H1 (cell line): ENCODE results near the gene GOLGA6L22. TPM values are rescaled to one million over a fixed set of nuclear protein-coding genes. Genes with fewer than 3 reads are reported as not detected.
"Not testable (repeated sequence)": the region's sequence is repeated elsewhere in the genome, so short reads cannot be mapped to it uniquely, and the experiment has no call there.

Experiments used
- CTCF ChIA-PET: fragments of 300-600 bp; sonication (Branson Sonifier 250); formaldehyde crosslinking; loops from one replicate; lab custom pipeline; 2021; ENCODE audit not compliant: partially characterized antibody; lab: Charles Lee
- POLR2A ChIA-PET: fragments of 300-600 bp; sonication (Branson Sonifier 250); formaldehyde crosslinking; loops from one replicate; lab custom pipeline; 2021; ENCODE audit warnings: inconsistent platforms; ENCODE audit not compliant: partially characterized antibody; lab: Charles Lee
- DNase-seq, 2 experiments: peaks; one replicate each; pipeline versions ENCODE4 v3.0.0 to v3.0.0-alpha.2; 2010 to 2022; ENCODE audit warnings: low spot score in 2 of 2, low read depth in 1 of 2, mixed read lengths in 1 of 2
- FAIRE-seq: peaks from 2 replicates; lab custom pipeline; 2011; peaks lifted over from hg19 to GRCh38; lab: Jason Lieb, UNC
- H2AFZ ChIP-seq: 2 replicates; pipeline ENCODE4 v1.8.1; 2012; ENCODE audit warnings: low read length, inconsistent platforms
- H2AK5ac ChIP-seq: 2 replicates; pipeline ENCODE4 v1.6.1; 2013; ENCODE audit warnings: low read depth, low read length
- H2BK120ac ChIP-seq: replicated peaks from 2 replicates; pipeline ENCODE3; 2013; ENCODE audit warnings: low read depth, low read length, inconsistent platforms
- H2BK12ac ChIP-seq: 2 replicates; pipeline ENCODE4 v1.6.1; 2013; ENCODE audit warnings: low read depth, low read length
- H2BK15ac ChIP-seq: 2 replicates; pipeline ENCODE4 v1.6.1; 2013; ENCODE audit warnings: low read length
- H2BK20ac ChIP-seq: 2 replicates; pipeline ENCODE4 v1.6.1; 2013; ENCODE audit warnings: low read length
- H2BK5ac ChIP-seq: 2 replicates; pipeline ENCODE4 v1.6.1; 2013; ENCODE audit warnings: low read depth, low read length
- H3K14ac ChIP-seq: 2 replicates; pipeline ENCODE4 v1.6.1; 2013; ENCODE audit warnings: inconsistent platforms; ENCODE audit not compliant: insufficient read length
- H3K18ac ChIP-seq: 2 replicates; pipeline ENCODE4 v1.6.1; 2013; ENCODE audit warnings: low read length; ENCODE audit errors: extremely low read depth
- H3K23ac ChIP-seq: 2 replicates; pipeline ENCODE4 v1.6.1; 2013; ENCODE audit warnings: inconsistent platforms; ENCODE audit not compliant: insufficient read length
- H3K23me2 ChIP-seq: 2 replicates; pipeline ENCODE4 v1.6.1; 2013; ENCODE audit warnings: low read depth, low read length
- H3K27ac ChIP-seq: 2 replicates; pipeline ENCODE4 v1.6.1; 2011; ENCODE audit warnings: low read depth, low read length, inconsistent platforms
- H3K27me3 ChIP-seq, 4 experiments: replicated peaks in 1 of 4; 1 replicate in 1 of 4; 2 replicates in 3 of 4; pipeline versions ENCODE4 v1.6.1 to v1.8.1; 2011 to 2013; ENCODE audit warnings: low read length in 3 of 4, mild to moderate bottlenecking in 3 of 4, inconsistent platforms in 2 of 4, mixed read lengths in 2 of 4, moderate library complexity in 1 of 4; ENCODE audit not compliant: control insufficient read depth in 3 of 4, insufficient read depth in 3 of 4; ENCODE audit errors: extremely low read depth in 1 of 4
- H3K36me3 ChIP-seq, 4 experiments: 2 replicates each; pipeline versions ENCODE4 v1.6.1 to v1.8.1; 2011 to 2013; ENCODE audit warnings: mild to moderate bottlenecking in 4 of 4, low read length in 3 of 4, moderate library complexity in 2 of 4, control low read depth in 1 of 4, inconsistent platforms in 1 of 4; ENCODE audit not compliant: insufficient read depth in 4 of 4, control insufficient read depth in 2 of 4
- H3K4ac ChIP-seq: replicated peaks from 2 replicates; pipeline ENCODE3; 2013; ENCODE audit warnings: low read length, low read depth, mixed read lengths, inconsistent platforms; ENCODE audit not compliant: insufficient read length
- H3K4me1 ChIP-seq, 4 experiments: replicated peaks in 1 of 4; 1 replicate in 1 of 4; 2 replicates in 3 of 4; pipeline versions ENCODE4 v1.6.1 to v1.8.1; 2011 to 2013; ENCODE audit warnings: low read length in 3 of 4, inconsistent platforms in 2 of 4, mixed read lengths in 1 of 4; ENCODE audit not compliant: insufficient read depth in 4 of 4, control insufficient read depth in 3 of 4
- H3K4me2 ChIP-seq, 2 experiments: 2 replicates each; pipeline versions ENCODE4 v1.6.1 to v1.8.1; 2011 to 2013; ENCODE audit warnings: low read depth in 2 of 2, low read length in 2 of 2, control low read depth in 1 of 2, inconsistent platforms in 1 of 2, mild to moderate bottlenecking in 1 of 2; ENCODE audit not compliant: insufficient read depth in 1 of 2
- H3K4me3 ChIP-seq, 4 experiments: fragments of 200-600, 300-600 bp in 1 of 4; sonication (generic), shearing (Covaris generic), sonication (Bioruptor Twin) in 1 of 4; 2 replicates each; pipeline versions ENCODE4 v1.5.1 to v1.8.1; 2011 to 2016; ENCODE audit warnings: low read length in 4 of 4, low read depth in 3 of 4, control low read depth in 2 of 4, inconsistent platforms in 2 of 4, mild to moderate bottlenecking in 2 of 4, mixed read lengths in 1 of 4, moderate library complexity in 1 of 4; ENCODE audit not compliant: insufficient read depth in 2 of 4; ENCODE audit errors: extremely low read depth in 1 of 4
- H3K56ac ChIP-seq: replicated peaks from 2 replicates; pipeline ENCODE3; 2013; ENCODE audit warnings: low read depth, mild to moderate bottlenecking, mixed read lengths, low read length, inconsistent platforms; ENCODE audit not compliant: insufficient read length
- H3K79me1 ChIP-seq: 2 replicates; pipeline ENCODE4 v1.6.1; 2013; ENCODE audit warnings: low read depth, low read length, control low read depth
- H3K79me2 ChIP-seq, 2 experiments: 2 replicates each; pipeline versions ENCODE4 v1.6.1 to v1.8.1; 2012 to 2013; ENCODE audit warnings: low read length in 2 of 2, mild to moderate bottlenecking in 2 of 2, inconsistent platforms in 1 of 2; ENCODE audit not compliant: insufficient read depth in 2 of 2, control insufficient read depth in 1 of 2
- H3K9ac ChIP-seq, 4 experiments: replicated peaks in 1 of 4; 1 replicate in 1 of 4; 2 replicates in 3 of 4; pipeline versions ENCODE4 v1.6.1 to v1.8.1; 2011 to 2013; ENCODE audit warnings: low read depth in 3 of 4, low read length in 3 of 4, control low read depth in 2 of 4, mild to moderate bottlenecking in 2 of 4, moderate library complexity in 2 of 4, inconsistent platforms in 1 of 4; ENCODE audit errors: extremely low read depth in 1 of 4
- H3K9me3 ChIP-seq, 2 experiments: 2 replicates each; pipeline versions ENCODE4 v1.6.1 to v1.8.1; 2012 to 2013; ENCODE audit warnings: mild to moderate bottlenecking in 2 of 2, moderate library complexity in 2 of 2, control low read depth in 1 of 2, inconsistent platforms in 1 of 2, low read depth in 1 of 2, low read length in 1 of 2, mixed read lengths in 1 of 2; ENCODE audit not compliant: insufficient read depth in 2 of 2
- H4K20me1 ChIP-seq, 2 experiments: replicated peaks in 1 of 2; 2 replicates each; pipeline versions ENCODE3 to v1.8.1; 2011 to 2013; ENCODE audit warnings: inconsistent platforms in 2 of 2, low read length in 2 of 2, mild to moderate bottlenecking in 1 of 2; ENCODE audit not compliant: insufficient read depth in 2 of 2, control insufficient read depth in 1 of 2
- H4K5ac ChIP-seq: 2 replicates; pipeline ENCODE4 v1.6.1; 2013; ENCODE audit warnings: low read length, low read depth, mixed read lengths, inconsistent platforms; ENCODE audit not compliant: insufficient read length
- H4K8ac ChIP-seq: 2 replicates; pipeline ENCODE4 v1.8.0; 2013; ENCODE audit warnings: mild to moderate bottlenecking, moderate library complexity, low read length, inconsistent platforms; ENCODE audit not compliant: insufficient read depth; ENCODE audit errors: extremely low read depth
- H4K91ac ChIP-seq: replicated peaks from 2 replicates; pipeline ENCODE3; 2013; ENCODE audit warnings: low read length, mixed read lengths, inconsistent platforms; ENCODE audit not compliant: insufficient read length
- WGBS, 2 experiments: shearing (Covaris generic) in 1 of 2; methylation state at CpG; one replicate each; pipeline versions ENCODE4 v1.1.6 to v1.1.7; 2013 to 2015; ENCODE audit warnings: low lambda C conversion rate in 2 of 2, mixed read lengths in 2 of 2, inconsistent platforms in 1 of 2, low coverage in 1 of 2, missing lambda C conversion rate in 1 of 2; ENCODE audit not compliant: insufficient replicate concordance in 2 of 2, insufficient coverage in 1 of 2, insufficient read length in 1 of 2; ENCODE audit errors: extremely low coverage in 1 of 2, missing lambda C conversion rate in 1 of 2; 5-methylcytosine and 5-hydroxymethylcytosine counted together
- polyA plus RNA-seq, 7 experiments: library from polyadenylated mRNA; depleted of rRNA in 3 of 7; stranded (reverse) in 5 of 7; unstranded in 2 of 7; fragments of >200 nt in 5 of 7; fragments of 200-250 nt in 2 of 7; gene quantifications; 1 replicate in 5 of 7; 2 replicates in 1 of 7; 4 replicates in 1 of 7; pipeline versions ENCODE4 v1.2.1 to v1.2.3, GENCODE V29; 2011 to 2013; ENCODE audit warnings: missing spikeins in 2 of 7, mixed read lengths in 2 of 7
- total RNA-seq: library from RNA; stranded (reverse); fragmentation: NEBNext Ultra II Directional; extraction: Animal tissue kit (Norgen Biotek cat#: 25700); gene quantifications from 2 replicates; pipeline ENCODE4 v1.2.1, GENCODE V29; 2021

The GOLGA6L22 gene
- total and polyA plus RNA-seq, 2 of the 8 experiments (the other 6 are each of a cell fraction or from before 2014, with no cell fraction given), result not detected

- H3K4me2 ChIP-seq, H4K91ac ChIP-seq, DNase-seq, H3K56ac ChIP-seq, FAIRE-seq, H2AK5ac ChIP-seq, H2BK5ac ChIP-seq, H2BK15ac ChIP-seq, H2BK120ac ChIP-seq, H3K18ac ChIP-seq, H3K4me1 ChIP-seq, H4K5ac ChIP-seq, H2AFZ ChIP-seq, CTCF ChIA-PET, H2BK12ac ChIP-seq, H3K14ac ChIP-seq, H3K79me1 ChIP-seq, H3K27me3 ChIP-seq, H3K23me2 ChIP-seq, H3K9me3 ChIP-seq, H2BK20ac ChIP-seq, H3K36me3 ChIP-seq, H3K27ac ChIP-seq, H3K9ac ChIP-seq, H3K23ac ChIP-seq, H3K79me2 ChIP-seq, H4K20me1 ChIP-seq, H3K4ac ChIP-seq, H4K8ac ChIP-seq, POLR2A ChIA-PET, H3K4me3 ChIP-seq: not testable (repeated sequence)
- 67% methylated on average over 2 of the region's 4 CpGs; no CpG with 5 or more reads in 1 of the 2 experiments for WGBS, 2 experiments
Observed at GRCh38 chr15:22497200-22497599, 38.5 kb downstream of the GOLGA6L22 start.

GRCh38 chr15:22498220-22498925 lies 39.7 kb downstream of the GOLGA6L22 start:
- H3K4me1 ChIP-seq, FAIRE-seq: not testable (repeated sequence)

More at GRCh38 chr15:22498220-22498925, 39.7 kb downstream of the GOLGA6L22 start:
- H4K5ac ChIP-seq, H2AK5ac ChIP-seq, H4K20me1 ChIP-seq, H4K8ac ChIP-seq, H3K56ac ChIP-seq, H3K36me3 ChIP-seq, H2AFZ ChIP-seq, H3K9ac ChIP-seq, POLR2A ChIA-PET, H3K14ac ChIP-seq, DNase-seq, H3K4ac ChIP-seq, H2BK20ac ChIP-seq, H4K91ac ChIP-seq, CTCF ChIA-PET, H2BK5ac ChIP-seq, H3K4me2 ChIP-seq, H3K4me3 ChIP-seq, H3K79me2 ChIP-seq, H2BK12ac ChIP-seq, H2BK120ac ChIP-seq, H3K79me1 ChIP-seq, H2BK15ac ChIP-seq, H3K23ac ChIP-seq, H3K27me3 ChIP-seq, H3K23me2 ChIP-seq, H3K18ac ChIP-seq, H3K27ac ChIP-seq, H3K9me3 ChIP-seq: not testable (repeated sequence)
- whole genome bisulfite sequencing, 2 experiments, result no CpG with 5 or more reads among the region's 5 CpGs
